Stomach (tissue), 4 donors: ENCODE results near the gene NUMB.

Experiments used
- CTCF ChIP-seq, 7 experiments: fragments of 450-650 bp in 4 of 7; fragments of 200-600 bp in 3 of 7; sonication (generic) in 3 of 7; IDR thresholded peaks; one replicate each; pipeline ENCODE4 v1.5.1; 2016 to 2019; ENCODE audit warnings: antibody characterized with exemption in 7 of 7, control low read depth in 2 of 7, mild to moderate bottlenecking in 1 of 7
- POLR2A ChIP-seq, 4 donors: fragments of 450-650 bp; IDR thresholded peaks; one replicate each; pipeline ENCODE4 v1.6.1; 2016; ENCODE audit warnings: antibody characterized with exemption in 4 of 4, control low read depth in 2 of 4, mild to moderate bottlenecking in 1 of 4, moderate library complexity in 1 of 4
- POLR2AphosphoS5 ChIP-seq, 3 donors: sonication (generic); formaldehyde crosslinking; IDR thresholded peaks; one replicate each; pipeline ENCODE4 v1.6.1; 2016; ENCODE audit warnings: antibody characterized with exemption in 3 of 3

DNA sequence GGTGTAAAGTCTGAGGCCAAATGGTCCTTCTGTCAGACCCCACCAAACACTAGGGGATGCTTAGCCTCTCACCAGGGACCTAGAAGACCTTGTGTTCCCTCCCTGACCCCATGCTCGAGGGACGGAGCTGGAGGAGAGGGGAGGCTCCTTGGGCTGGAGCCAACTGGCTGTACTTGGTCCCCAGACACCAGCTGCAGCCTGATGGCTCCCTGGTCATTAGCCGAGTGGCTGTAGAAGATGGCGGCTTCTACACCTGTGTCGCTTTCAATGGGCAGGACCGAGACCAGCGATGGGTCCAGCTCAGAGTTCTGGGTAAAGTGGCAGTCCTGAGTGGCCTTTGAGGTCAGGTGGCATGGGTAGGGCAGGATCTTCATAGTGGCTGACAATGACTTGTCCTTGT is 192.0 kb downstream of the NUMB start:
- TF ChIP-seq POLR2A (IDR thresholded peaks at IDR 0.05) (no peak), POLR2AphosphoS5 (IDR thresholded peaks at IDR 0.05) (no peak), CTCF (IDR thresholded peaks at IDR 0.05) (no peak)
